NOMO-1 (cell line): ENCODE measurements around the gene GPD2.

Source experiments
- DNase-seq, 2 experiments: peaks; one replicate each; lab custom pipeline; 2025; ENCODE audit not compliant: unreplicated experiment in 2 of 2; lab: John Stamatoyannopoulos, UW

GPD2 gene

GRCh38 chr2:156635646-156636045 is 199.5 kb downstream of the GPD2 start:
- no peak for DNase-seq
